ENCODE measurements around the gene CBFA2T3. TPM values are rescaled to one million over a fixed set of nuclear protein-coding genes. Genes with fewer than 3 reads are reported as not detected.

CBFA2T3 gene
- total and polyA plus RNA-seq, 2 of the 8 experiments (the other 6 are each of a cell fraction or from before 2014, with no cell fraction given), result 0.51 to 1.3 TPM

GRCh38 chr16:88866151-88866920, 110.7 kb downstream of the CBFA2T3 start, which contains the start of gene PABPN1L:
TSS of gene PABPN1L (minus strand) at chr16:88866660. CDS start at chr16:88866606, 54 bp downstream.
- H4K20me1 ChIP-seq (replicated peaks in 1 of 2; ENCODE audit: control insufficient read depth in 1 of 2, insufficient read depth in 2 of 2, low read length in 2 of 2), result no peaks in the 10 kb centered on the region
- H4K91ac ChIP-seq (replicated peaks; ENCODE audit: insufficient read length, low read length), result no peak within 1 kb of the TSS
- H3K56ac ChIP-seq (replicated peaks; ENCODE audit: insufficient read length, low read depth, low read length), result no peak within 1 kb of the TSS
- no peak within 1 kb of the TSS for H3K18ac ChIP-seq (ENCODE audit: extremely low read depth, low read length)
- no peak within 1 kb of the TSS for H2BK5ac ChIP-seq (ENCODE audit: low read depth, low read length)
- no peak within 1 kb of the TSS for H2BK15ac ChIP-seq (ENCODE audit: low read length)
- no peak within 1 kb of the TSS for H2BK20ac ChIP-seq (ENCODE audit: low read length)
- H4K5ac ChIP-seq (ENCODE audit: insufficient read length, low read depth, low read length), result no peak within 1 kb of the TSS
- H3K14ac ChIP-seq (ENCODE audit: insufficient read length), result no peak within 1 kb of the TSS
- no peaks in the 10 kb centered on the region for H3K23me2 ChIP-seq (ENCODE audit: low read depth, low read length)
- no peaks in the 10 kb centered on the region for H3K27me3 ChIP-seq (replicated peaks in 1 of 4; ENCODE audit: control insufficient read depth in 3 of 4, extremely low read depth in 1 of 4, insufficient read depth in 3 of 4, low read length in 3 of 4)
- CTCF ChIA-PET (ENCODE audit: partially characterized antibody), result interaction anchor here (0.6 to 4.1 kb wide), 3 partner anchors 8 to 301 kb away, joined by 3 to 18 read pairs (median 3); no protein-coding TSS in a partner anchor
- no peak within 1 kb of the TSS for H3K4me2 ChIP-seq (ENCODE audit: insufficient read depth in 1 of 2, low read depth in 2 of 2, low read length in 2 of 2)
- no peak for DNase-seq (ENCODE audit: low read depth in 1 of 2, low spot score in 2 of 2)
- H2AFZ ChIP-seq (ENCODE audit: low read length), result no peak within 1 kb of the TSS
- no peak within 1 kb of the TSS for H3K27ac ChIP-seq (ENCODE audit: low read depth, low read length)
- no peaks in the 10 kb centered on the region for H3K79me2 ChIP-seq (ENCODE audit: control insufficient read depth in 1 of 2, insufficient read depth in 2 of 2, low read length in 2 of 2)
- no peak for FAIRE-seq
- H2BK120ac ChIP-seq (replicated peaks; ENCODE audit: low read depth, low read length), result no peak within 1 kb of the TSS
- no peak within 1 kb of the TSS; a peak in 1 of 7 replicates for H3K9ac ChIP-seq (replicated peaks in 1 of 4; ENCODE audit: extremely low read depth in 1 of 4, low read depth in 3 of 4, low read length in 3 of 4)
- no peaks in the 10 kb centered on the region for H3K79me1 ChIP-seq (ENCODE audit: low read depth, low read length)
- no peaks in the 10 kb centered on the region for H3K9me3 ChIP-seq (ENCODE audit: insufficient read depth in 2 of 2, low read depth in 1 of 2, low read length in 1 of 2)
- 86% methylated on average over 16 of the region's 20 CpGs; no CpG with 5 or more reads in 1 of the 2 experiments for WGBS, 2 experiments (ENCODE audit: extremely low coverage in 1 of 2, insufficient coverage in 1 of 2, insufficient read length in 1 of 2, insufficient replicate concordance in 2 of 2, low coverage in 1 of 2, low lambda C conversion rate in 2 of 2, missing lambda C conversion rate in 1 of 2)
- H3K36me3 ChIP-seq (ENCODE audit: control insufficient read depth in 2 of 4, insufficient read depth in 4 of 4, low read length in 3 of 4), result peaks cover 0 to 3% (median under 1%) of the 10 kb centered on the region in 4 experiments; a peak in 1 of 8 replicates
- no peak within 1 kb of the TSS for H3K4ac ChIP-seq (replicated peaks; ENCODE audit: insufficient read length, low read depth, low read length)
- no peak within 1 kb of the TSS for H2BK12ac ChIP-seq (ENCODE audit: low read depth, low read length)
- H3K4me3 ChIP-seq (ENCODE audit: extremely low read depth in 1 of 4, insufficient read depth in 2 of 4, low read depth in 3 of 4, low read length in 4 of 4), result no peak within 1 kb of the TSS
- H4K8ac ChIP-seq (ENCODE audit: extremely low read depth, insufficient read depth, low read length), result peak within 1 kb of the TSS; percentile 68; the same call in 1 of the 2 replicates
- TF ChIP-seq TCF12 (IDR thresholded peaks at IDR 0.05; ENCODE audit: low read depth, low read length) (no peak), USF2 (IDR thresholded peaks at IDR 0.05; ENCODE audit: low read length) (no peak)
- H2AK5ac ChIP-seq (ENCODE audit: low read depth, low read length), result no peak within 1 kb of the TSS
- POLR2A ChIA-PET (ENCODE audit: partially characterized antibody), result interaction anchor here (1.0 kb wide), 1 partner anchor 60 kb away, joined by 3 read pairs; no protein-coding TSS in a partner anchor
- H3K4me1 ChIP-seq (replicated peaks in 1 of 4; ENCODE audit: control insufficient read depth in 3 of 4, insufficient read depth in 4 of 4, low read length in 3 of 4), result no peaks in the 10 kb centered on the region; a peak in 1 of 7 replicates
- no peak within 1 kb of the TSS for H3K23ac ChIP-seq (ENCODE audit: insufficient read length)
